HepG2 (cell line): ENCODE data around the gene ZFP36L2. TPM values are rescaled to one million over a fixed set of nuclear protein-coding genes. Genes with fewer than 3 reads are reported as not detected.
A peak's percentile ranks its signal among the peaks of the same experiment; 100 is the strongest.

Experiments used
- CSRNP1 ChIP-seq: sonication (generic); formaldehyde crosslinking; IDR thresholded peaks from 2 replicates; pipeline ENCODE4 v1.8.1; 2023; ENCODE audit warnings: mild to moderate bottlenecking, missing genetic modification reagents
- DNMT3B ChIP-seq: conservative IDR thresholded peaks from 2 replicates; pipeline ENCODE4 v1.6.1; 2016; ENCODE audit warnings: missing biosample characterization, control low read depth
- HOXA7 ChIP-seq: sonication (generic); formaldehyde crosslinking; IDR thresholded peaks from 2 replicates; pipeline ENCODE4 v1.8.1; 2022; ENCODE audit warnings: mild to moderate bottlenecking, missing genetic modification reagents, moderate library complexity
- KDM4B ChIP-seq: sonication (generic); formaldehyde crosslinking; IDR thresholded peaks from 2 replicates; pipeline ENCODE4 v1.4.0; 2020; ENCODE audit warnings: missing genetic modification reagents
- LRRFIP1 ChIP-seq: sonication (generic); formaldehyde crosslinking; conservative IDR thresholded peaks from 2 replicates; pipeline ENCODE4 v1.4.0; 2020; ENCODE audit warnings: missing genetic modification reagents
- MAFF ChIP-seq: IDR thresholded peaks from 2 replicates; pipeline ENCODE4 v1.6.1; 2011; ENCODE audit warnings: low read depth, low read length, improper control_type of control experiment
- NCOA5 ChIP-seq: sonication (generic); formaldehyde crosslinking; IDR thresholded peaks from 2 replicates; pipeline ENCODE4 v1.4.0; 2020; ENCODE audit warnings: missing genetic modification reagents
- NCOR1 ChIP-seq: fragments of 200-600 bp; sonication (generic); IDR thresholded peaks from 2 replicates; pipeline ENCODE4 v1.7.0; 2017; ENCODE audit warnings: antibody characterized with exemption, low read length, borderline replicate concordance
- SIN3A ChIP-seq: IDR thresholded peaks from 2 replicates; pipeline ENCODE4 v1.6.1; 2011; ENCODE audit warnings: low read depth, mild to moderate bottlenecking, control low read depth, low read length, borderline replicate concordance
- SSRP1 ChIP-seq: IDR thresholded peaks from 2 replicates; pipeline ENCODE4 v1.6.1; 2016; ENCODE audit warnings: control low read depth
- ZNF383 ChIP-seq: sonication (generic); formaldehyde crosslinking; IDR thresholded peaks from 2 replicates; pipeline ENCODE4 v1.4.0; 2020; ENCODE audit warnings: missing genetic modification reagents, mild to moderate bottlenecking, borderline replicate concordance
- ZNF619 ChIP-seq: sonication (generic); formaldehyde crosslinking; IDR thresholded peaks from 2 replicates; pipeline ENCODE4 v1.4.0; 2020; ENCODE audit warnings: mild to moderate bottlenecking, missing genetic modification reagents
- ZNF780A ChIP-seq: sonication (generic); formaldehyde crosslinking; IDR thresholded peaks from 2 replicates; pipeline ENCODE4 v1.8.0; 2022; ENCODE audit warnings: mild to moderate bottlenecking, missing genetic modification reagents, moderate library complexity
- ZNF879 ChIP-seq: sonication (generic); formaldehyde crosslinking; IDR thresholded peaks from 2 replicates; pipeline ENCODE4 v1.8.1; 2023; ENCODE audit warnings: missing genetic modification reagents
- polyA plus RNA-seq, 8 experiments: library from polyadenylated mRNA; depleted of rRNA in 3 of 8; stranded (reverse) in 7 of 8; unstranded in 1 of 8; fragments of >200 nt; fragmentation: Illumina TruSeq in 4 of 8; extraction: Trizol in 4 of 8; gene quantifications; 2 replicates each; pipeline versions ENCODE4 v1.2.1 to v1.2.3, GENCODE V29; 2011 to 2016; ENCODE audit warnings: low read depth in 4 of 8, missing spikeins in 1 of 8, mixed read lengths in 1 of 8; ENCODE audit not compliant: insufficient read depth in 1 of 8
- total RNA-seq, 5 experiments: library from RNA; depleted of rRNA; stranded (reverse); fragments of >200 nt; fragmentation: Illumina TruSeq; extraction: Trizol; gene quantifications; 2 replicates each; pipeline ENCODE4 v1.2.3, GENCODE V29; 2016; ENCODE audit warnings: low read depth in 1 of 5
- TF ChIP-seq, protein P1 (sequence below): sonication (generic); formaldehyde crosslinking; IDR thresholded peaks from 2 replicates; pipeline ENCODE4 v1.4.0; 2020; ENCODE audit warnings: mild to moderate bottlenecking, low read depth, missing genetic modification reagents
- TF ChIP-seq, protein P2 (sequence below): sonication (generic); formaldehyde crosslinking; IDR thresholded peaks from 2 replicates; pipeline ENCODE4 v1.4.0; 2020; ENCODE audit warnings: mild to moderate bottlenecking, missing genetic modification reagents, borderline replicate concordance
- TF ChIP-seq, protein P3 (sequence below): sonication (generic); formaldehyde crosslinking; IDR thresholded peaks from 2 replicates; pipeline ENCODE4 v1.8.0; 2022; ENCODE audit warnings: low read depth, missing genetic modification reagents

ZFP36L2 gene
- total and polyA plus RNA-seq, 2 of the 13 experiments (the other 11 are each of a cell fraction or from before 2014, with no cell fraction given): 11.2 to 21.8 TPM

- TF ChIP-seq, protein P1, sequence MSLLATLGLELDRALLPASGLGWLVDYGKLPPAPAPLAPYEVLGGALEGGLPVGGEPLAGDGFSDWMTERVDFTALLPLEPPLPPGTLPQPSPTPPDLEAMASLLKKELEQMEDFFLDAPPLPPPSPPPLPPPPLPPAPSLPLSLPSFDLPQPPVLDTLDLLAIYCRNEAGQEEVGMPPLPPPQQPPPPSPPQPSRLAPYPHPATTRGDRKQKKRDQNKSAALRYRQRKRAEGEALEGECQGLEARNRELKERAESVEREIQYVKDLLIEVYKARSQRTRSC (CRISPR knock-in tag): no peak
- TF ChIP-seq NCOA5: no peak
- TF ChIP-seq, protein P2, sequence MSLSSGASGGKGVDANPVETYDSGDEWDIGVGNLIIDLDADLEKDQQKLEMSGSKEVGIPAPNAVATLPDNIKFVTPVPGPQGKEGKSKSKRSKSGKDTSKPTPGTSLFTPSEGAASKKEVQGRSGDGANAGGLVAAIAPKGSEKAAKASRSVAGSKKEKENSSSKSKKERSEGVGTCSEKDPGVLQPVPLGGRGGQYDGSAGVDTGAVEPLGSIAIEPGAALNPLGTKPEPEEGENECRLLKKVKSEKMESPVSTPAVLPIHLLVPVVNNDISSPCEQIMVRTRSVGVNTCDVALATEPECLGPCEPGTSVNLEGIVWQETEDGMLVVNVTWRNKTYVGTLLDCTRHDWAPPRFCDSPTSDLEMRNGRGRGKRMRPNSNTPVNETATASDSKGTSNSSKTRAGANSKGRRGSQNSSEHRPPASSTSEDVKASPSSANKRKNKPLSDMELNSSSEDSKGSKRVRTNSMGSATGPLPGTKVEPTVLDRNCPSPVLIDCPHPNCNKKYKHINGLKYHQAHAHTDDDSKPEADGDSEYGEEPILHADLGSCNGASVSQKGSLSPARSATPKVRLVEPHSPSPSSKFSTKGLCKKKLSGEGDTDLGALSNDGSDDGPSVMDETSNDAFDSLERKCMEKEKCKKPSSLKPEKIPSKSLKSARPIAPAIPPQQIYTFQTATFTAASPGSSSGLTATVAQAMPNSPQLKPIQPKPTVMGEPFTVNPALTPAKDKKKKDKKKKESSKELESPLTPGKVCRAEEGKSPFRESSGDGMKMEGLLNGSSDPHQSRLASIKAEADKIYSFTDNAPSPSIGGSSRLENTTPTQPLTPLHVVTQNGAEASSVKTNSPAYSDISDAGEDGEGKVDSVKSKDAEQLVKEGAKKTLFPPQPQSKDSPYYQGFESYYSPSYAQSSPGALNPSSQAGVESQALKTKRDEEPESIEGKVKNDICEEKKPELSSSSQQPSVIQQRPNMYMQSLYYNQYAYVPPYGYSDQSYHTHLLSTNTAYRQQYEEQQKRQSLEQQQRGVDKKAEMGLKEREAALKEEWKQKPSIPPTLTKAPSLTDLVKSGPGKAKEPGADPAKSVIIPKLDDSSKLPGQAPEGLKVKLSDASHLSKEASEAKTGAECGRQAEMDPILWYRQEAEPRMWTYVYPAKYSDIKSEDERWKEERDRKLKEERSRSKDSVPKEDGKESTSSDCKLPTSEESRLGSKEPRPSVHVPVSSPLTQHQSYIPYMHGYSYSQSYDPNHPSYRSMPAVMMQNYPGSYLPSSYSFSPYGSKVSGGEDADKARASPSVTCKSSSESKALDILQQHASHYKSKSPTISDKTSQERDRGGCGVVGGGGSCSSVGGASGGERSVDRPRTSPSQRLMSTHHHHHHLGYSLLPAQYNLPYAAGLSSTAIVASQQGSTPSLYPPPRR (CRISPR knock-in tag): no peak
- no peak for TF ChIP-seq CSRNP1 (CRISPR knock-in tag)
- TF ChIP-seq KDM4B: no peak
- TF ChIP-seq HOXA7 (CRISPR knock-in tag): no peak
- no peak for TF ChIP-seq SSRP1 (CRISPR knock-in tag)
- TF ChIP-seq, protein P3, sequence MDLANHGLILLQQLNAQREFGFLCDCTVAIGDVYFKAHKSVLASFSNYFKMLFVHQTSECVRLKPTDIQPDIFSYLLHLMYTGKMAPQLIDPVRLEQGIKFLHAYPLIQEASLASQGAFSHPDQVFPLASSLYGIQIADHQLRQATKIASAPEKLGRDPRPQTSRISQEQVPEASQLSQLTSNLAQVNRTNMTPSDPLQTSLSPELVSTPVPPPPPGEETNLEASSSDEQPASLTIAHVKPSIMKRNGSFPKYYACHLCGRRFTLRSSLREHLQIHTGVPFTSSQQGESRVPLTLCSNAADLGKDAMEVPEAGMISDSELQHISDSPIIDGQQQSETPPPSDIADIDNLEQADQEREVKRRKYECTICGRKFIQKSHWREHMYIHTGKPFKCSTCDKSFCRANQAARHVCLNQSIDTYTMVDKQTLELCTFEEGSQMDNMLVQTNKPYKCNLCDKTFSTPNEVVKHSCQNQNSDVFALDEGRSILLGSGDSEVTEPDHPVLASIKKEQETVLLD: no peak
- peak; percentile 63; the same call in 1 of the 2 replicates for TF ChIP-seq SIN3A
- TF ChIP-seq ZNF619 (CRISPR knock-in tag): no peak
- no peak for TF ChIP-seq LRRFIP1 (CRISPR knock-in tag)
- TF ChIP-seq MAFF: no peak
- TF ChIP-seq DNMT3B (CRISPR knock-in tag): no peak
- TF ChIP-seq ZNF383 (CRISPR knock-in tag): 0 out of 2 replicates have a peak, but pooled peaks have one; percentile 32
- no peak for TF ChIP-seq ZNF780A (CRISPR knock-in tag)
- TF ChIP-seq NCOR1: no peak
- 0 out of 2 replicates have a peak, but pooled peaks have one; percentile 37 for TF ChIP-seq ZNF879
These were observed 8.2 kb downstream of the ZFP36L2 start (continued) for GRCh38 chr2:43218155-43218701.
